Duodenal mucosa (tissue), 2 donors: ENCODE data around the gene SACS.
"Not testable (repeated sequence)": the region's sequence is repeated elsewhere in the genome, so short reads cannot be mapped to it uniquely, and the experiment has no call there.

Source experiments
- H3K27ac ChIP-seq: one replicate; pipeline ENCODE4 v1.7.0; 2013; ENCODE audit warnings: low read depth, low read length
- H3K27me3 ChIP-seq, 2 donors: one replicate each; pipeline ENCODE4 v1.7.0; 2013; ENCODE audit warnings: low read length in 2 of 2, control low read depth in 1 of 2; ENCODE audit not compliant: insufficient read depth in 2 of 2, control insufficient read depth in 1 of 2
- H3K36me3 ChIP-seq, 2 donors: one replicate each; pipeline ENCODE4 v1.7.0; 2013; ENCODE audit warnings: low read length in 2 of 2, control low read depth in 1 of 2; ENCODE audit not compliant: insufficient read depth in 2 of 2, control insufficient read depth in 1 of 2
- H3K4me1 ChIP-seq, 2 donors: one replicate each; pipeline ENCODE4 v1.7.0; 2013; ENCODE audit warnings: low read length in 2 of 2, control low read depth in 1 of 2; ENCODE audit not compliant: insufficient read depth in 2 of 2, control insufficient read depth in 1 of 2
- H3K4me3 ChIP-seq, 2 donors: one replicate each; pipeline ENCODE4 v1.7.0; 2013; ENCODE audit warnings: low read length in 2 of 2, low read depth in 1 of 2
- H3K9ac ChIP-seq, 2 donors: one replicate each; pipeline ENCODE4 v1.7.0; 2013; ENCODE audit warnings: low read length in 2 of 2, low read depth in 1 of 2
- H3K9me3 ChIP-seq, 2 donors: one replicate each; pipeline ENCODE4 v1.7.0; 2013; ENCODE audit warnings: low read length in 2 of 2, control low read depth in 1 of 2; ENCODE audit not compliant: control insufficient read depth in 1 of 2

Gene SACS

GRCh38 chr13:23440324-23440723 is 6.8 kb upstream of the SACS start:
- not testable (repeated sequence) for H3K27me3 ChIP-seq, H3K36me3 ChIP-seq, H3K27ac ChIP-seq, H3K4me1 ChIP-seq, H3K4me3 ChIP-seq, H3K9ac ChIP-seq, H3K9me3 ChIP-seq

- Histone ChIP-seq H3K9me3 (no peaks in the 10 kb centered on the region), H3K27ac (no peak overlapping the region), H3K9ac (no peak overlapping the region), H3K4me1 (no peaks in the 10 kb centered on the region), H3K27me3 (peaks cover 0 to 11% of the 10 kb centered on the region in 2 donors), H3K36me3 (no peaks in the 10 kb centered on the region), H3K4me3 (no peak overlapping the region)
These were observed 4.4 kb upstream of the SACS start for GRCh38 chr13:23437916-23438315.

- Histone ChIP-seq H3K36me3 (no peaks in the 10 kb centered on the region), H3K9me3 (no peaks in the 10 kb centered on the region), H3K4me3 (no peak overlapping the region), H3K9ac (no peak overlapping the region), H3K4me1 (no peaks in the 10 kb centered on the region), H3K27ac (no peak overlapping the region), H3K27me3 (peaks cover 0 to 11% of the 10 kb centered on the region in 2 donors)
These were observed 3.2 kb upstream of the SACS start for GRCh38 chr13:23436680-23437079.

GRCh38 chr13:23434491-23434890 is 989 bp upstream of the SACS start:
- Histone ChIP-seq H3K9me3 (no peaks in the 10 kb centered on the region), H3K27ac (no peak overlapping the region), H3K4me3 (no peak overlapping the region), H3K9ac (no peak overlapping the region), H3K27me3 (peaks cover 0 to 16% of the 10 kb centered on the region in 2 donors), H3K36me3 (no peaks in the 10 kb centered on the region), H3K4me1 (no peaks in the 10 kb centered on the region)

- Histone ChIP-seq H3K36me3 (no peaks in the 10 kb centered on the region), H3K27ac (no peak overlapping the region), H3K4me1 (no peaks in the 10 kb centered on the region), H3K4me3 (no peak overlapping the region), H3K27me3 (peaks cover 0 to 16% of the 10 kb centered on the region in 2 donors), H3K9ac (no peak overlapping the region), H3K9me3 (no peaks in the 10 kb centered on the region)
These were observed 876 bp downstream of the SACS start for GRCh38 chr13:23432626-23433025.

GRCh38 chr13:23430664-23431063 is 2.8 kb downstream of the SACS start:
- H3K36me3 ChIP-seq: no peaks in the 10 kb centered on the region
- H3K9ac ChIP-seq: no peak overlapping the region
- no peaks in the 10 kb centered on the region for H3K4me1 ChIP-seq
- peaks cover 0 to 16% of the 10 kb centered on the region in 2 donors for H3K27me3 ChIP-seq
- H3K27ac ChIP-seq: no peak overlapping the region
- no peak overlapping the region for H3K4me3 ChIP-seq
- no peaks in the 10 kb centered on the region for H3K9me3 ChIP-seq

GRCh38 chr13:23427881-23428528 is 5.5 kb downstream of the SACS start:
- Histone ChIP-seq H3K4me3 (no peak overlapping the region), H3K4me1 (no peaks in the 10 kb centered on the region), H3K27me3 (peaks cover 0 to 5% of the 10 kb centered on the region in 2 donors), H3K9ac (no peak overlapping the region), H3K9me3 (no peaks in the 10 kb centered on the region), H3K27ac (no peak overlapping the region), H3K36me3 (no peaks in the 10 kb centered on the region)

GRCh38 chr13:23427342-23427843 is 6.1 kb downstream of the SACS start:
- H3K27me3 ChIP-seq: peaks cover 0 to 5% of the 10 kb centered on the region in 2 donors
- H3K27ac ChIP-seq: no peak overlapping the region
- no peak overlapping the region for H3K4me3 ChIP-seq
- H3K9ac ChIP-seq: no peak overlapping the region
- no peaks in the 10 kb centered on the region for H3K4me1 ChIP-seq
- H3K36me3 ChIP-seq: no peaks in the 10 kb centered on the region
- H3K9me3 ChIP-seq: no peaks in the 10 kb centered on the region

GRCh38 chr13:23421596-23421995 is 11.9 kb downstream of the SACS start:
- Histone ChIP-seq H3K9ac (no peak overlapping the region), H3K4me1 (no peaks in the 10 kb centered on the region), H3K36me3 (no peaks in the 10 kb centered on the region), H3K9me3 (no peaks in the 10 kb centered on the region), H3K27ac (no peak overlapping the region), H3K4me3 (no peak overlapping the region), H3K27me3 (no peaks in the 10 kb centered on the region)

- Histone ChIP-seq H3K4me3 (no peak overlapping the region), H3K36me3 (no peaks in the 10 kb centered on the region), H3K9ac (no peak overlapping the region), H3K27ac (no peak overlapping the region), H3K4me1 (no peaks in the 10 kb centered on the region), H3K9me3 (no peaks in the 10 kb centered on the region), H3K27me3 (no peaks in the 10 kb centered on the region)
These were observed 14.5 kb downstream of the SACS start for GRCh38 chr13:23418776-23419683.
